CD4-positive, alpha-beta T cell (primary cell): ENCODE results near the gene TDG. TPM values are rescaled to one million over a fixed set of nuclear protein-coding genes. Genes with fewer than 3 reads are reported as not detected.

ENCODE experiments used
- ATAC-seq: fragments of 200-7000 bp; cut with Tn5 transposase; one replicate; pipeline ENCODE4 v1.10.0; 2022; ENCODE audit warnings: mild to moderate bottlenecking; ENCODE audit not compliant: poor library complexity
- CTCF ChIA-PET: fragments of 350-600 bp; sonication (Branson Sonifier 250); formaldehyde crosslinking; loops from one replicate; lab custom pipeline; 2021; ENCODE audit warnings: antibody characterized with exemption, inconsistent platforms; lab: Charles Lee
- POLR2A ChIA-PET: fragments of 350-600 bp; sonication (Branson Sonifier 250); formaldehyde crosslinking; loops from one replicate; lab custom pipeline; 2021; ENCODE audit warnings: antibody characterized with exemption, inconsistent platforms; lab: Charles Lee
- DNase-seq, 14 experiments: peaks; one replicate each; pipeline ENCODE4 v3.0.0-alpha.2; 2013 to 2020; ENCODE audit warnings: mixed read lengths in 2 of 14
- H3K27ac ChIP-seq, 2 donors: one replicate each; pipeline versions ENCODE4 v1.5.1 to v1.7.0; 2013; ENCODE audit warnings: low read length in 2 of 2, low read depth in 1 of 2, mild to moderate bottlenecking in 1 of 2
- H3K27me3 ChIP-seq, 2 experiments: 1 replicate in 1 of 2; 2 replicates in 1 of 2; pipeline versions ENCODE4 v1.6.1 to v1.7.0; 2013; ENCODE audit warnings: low read length in 2 of 2, control low read depth in 1 of 2, mild to moderate bottlenecking in 1 of 2, moderate library complexity in 1 of 2; ENCODE audit not compliant: insufficient read depth in 2 of 2, control insufficient read depth in 1 of 2
- H3K36me3 ChIP-seq: one replicate; pipeline ENCODE4 v1.6.1; 2013; ENCODE audit warnings: low read length, control low read depth; ENCODE audit not compliant: insufficient read depth
- H3K4me1 ChIP-seq: one replicate; pipeline ENCODE4 v1.6.1; 2013; ENCODE audit warnings: low read length, control low read depth; ENCODE audit not compliant: insufficient read depth
- H3K4me3 ChIP-seq: one replicate; pipeline ENCODE4 v1.5.1; 2013; ENCODE audit warnings: mild to moderate bottlenecking, low read length, moderate library complexity
- H3K9me3 ChIP-seq, 2 experiments: 1 replicate in 1 of 2; 2 replicates in 1 of 2; pipeline versions ENCODE4 v1.6.1 to v1.7.0; 2013; ENCODE audit warnings: low read length in 2 of 2, mild to moderate bottlenecking in 2 of 2, control low read depth in 1 of 2, moderate library complexity in 1 of 2; ENCODE audit not compliant: control insufficient read depth in 1 of 2, insufficient read depth in 1 of 2
- H3K27ac Mint-ChIP-seq: one replicate; pipeline ENCODE4 v1.8.0; 2020; ENCODE audit warnings: mixed read lengths
- H3K27me3 Mint-ChIP-seq: one replicate; pipeline ENCODE4 v1.8.0; 2021; ENCODE audit warnings: mixed read lengths
- H3K36me3 Mint-ChIP-seq: one replicate; pipeline ENCODE4 v1.8.0; 2021; ENCODE audit warnings: low read depth, mixed read lengths
- H3K4me1 Mint-ChIP-seq: one replicate; pipeline ENCODE4 v1.8.0; 2021; ENCODE audit warnings: low read depth, mixed read lengths
- H3K4me3 Mint-ChIP-seq: one replicate; pipeline ENCODE4 v1.8.0; 2020; ENCODE audit warnings: mild to moderate bottlenecking, mixed read lengths
- H3K9me3 Mint-ChIP-seq: one replicate; pipeline ENCODE4 v1.8.0; 2020; ENCODE audit warnings: mixed read lengths
- CTCF ChIP-seq: fragments of 200-600 bp; IDR thresholded peaks from one replicate; pipeline ENCODE4 v1.8.0; 2022; ENCODE audit warnings: antibody characterized with exemption, mild to moderate bottlenecking
- intact Hi-C, 2 experiments: fragments of 100-400 bp; cut with DNase I in 1 of 2; cut with micrococcal nuclease in 1 of 2; formaldehyde crosslinking; loops; one replicate each; pipeline versions ENCODE4 v1.15.1 to v1.9.0; 2023 to 2025; cut with DNase I, micrococcal nuclease
- total RNA-seq, 174 experiments: library from RNA in 2 of 174; stranded (reverse) in 2 of 174; gene quantifications; one replicate each; pipeline ENCODE4 v1.2.3 and lab custom pipeline; 2021 to 2026

The TDG gene
- total RNA-seq, 2 experiments from 2014 or later: 27.5 to 29.6 TPM

GRCh38 chr12:103994235-103994634 is 28.6 kb downstream of the TDG start:
- Mint-ChIP-seq H3K9me3 (no peaks in the 10 kb centered on the region), H3K27ac (no peak overlapping the region), H3K27me3 (peaks cover 4% of the 10 kb centered on the region), H3K4me3 (no peak overlapping the region), H3K4me1 (no peaks in the 10 kb centered on the region), H3K36me3 (peaks cover 9% of the 10 kb centered on the region)
- ChIA-PET CTCF (no interaction called here), POLR2A (no interaction called here)
- intact Hi-C loops: loop anchor here in 1 of 2 experiments (5.0 kb wide), 1 partner anchor 38 kb away; no protein-coding TSS in a partner anchor
- no peak for DNase-seq
- no peak for TF ChIP-seq CTCF
- Histone ChIP-seq H3K27ac (no peak overlapping the region), H3K4me3 (no peak overlapping the region), H3K4me1 (no peaks in the 10 kb centered on the region), H3K9me3 (no peaks in the 10 kb centered on the region), H3K27me3 (no peaks in the 10 kb centered on the region), H3K36me3 (peaks cover 8% of the 10 kb centered on the region)
- ATAC-seq: no peak

GRCh38 chr12:103996595-103996994 is 30.9 kb downstream of the TDG start:
- H3K4me1 Mint-ChIP-seq: no peaks in the 10 kb centered on the region
- POLR2A ChIA-PET: no interaction called here

GRCh38 chr12:103997286-103997900 is 31.7 kb downstream of the TDG start:
- Mint-ChIP-seq H3K9me3 (no peaks in the 10 kb centered on the region), H3K4me1 (no peaks in the 10 kb centered on the region), H3K27ac (no peak overlapping the region), H3K4me3 (no peak overlapping the region), H3K36me3 (no peaks in the 10 kb centered on the region), H3K27me3 (peaks cover 29% of the 10 kb centered on the region)
- Histone ChIP-seq H3K27ac (no peak overlapping the region), H3K4me3 (no peak overlapping the region), H3K27me3 (peaks cover 6 to 8% of the 10 kb centered on the region in 2 experiments), H3K36me3 (no peaks in the 10 kb centered on the region), H3K4me1 (no peaks in the 10 kb centered on the region), H3K9me3 (no peaks in the 10 kb centered on the region)
- no peak for TF ChIP-seq CTCF
- ATAC-seq (no peak), DNase-seq (no peak)
- ChIA-PET CTCF (interaction anchor here (1.3 kb wide), 1 partner anchor 10 kb away, joined by 5 read pairs; no protein-coding TSS in a partner anchor), POLR2A (no interaction called here)
- intact Hi-C loops: no loop called here

More at GRCh38 chr12:103996595-103996994, 30.9 kb downstream of the TDG start:
- Mint-ChIP-seq H3K4me3 (no peak overlapping the region), H3K9me3 (no peaks in the 10 kb centered on the region), H3K36me3 (no peaks in the 10 kb centered on the region), H3K27ac (no peak overlapping the region), H3K27me3 (peaks cover 23% of the 10 kb centered on the region)
- TF ChIP-seq CTCF: no peak
- H3K27me3 ChIP-seq: peaks cover 3 to 4% of the 10 kb centered on the region in 2 experiments
- intact Hi-C loops: no loop called here
- H3K4me1 ChIP-seq: no peaks in the 10 kb centered on the region
- no peaks in the 10 kb centered on the region for H3K36me3 ChIP-seq
- no peak overlapping the region for H3K4me3 ChIP-seq
- CTCF ChIA-PET: no interaction called here
- no peaks in the 10 kb centered on the region for H3K9me3 ChIP-seq
- DNase-seq (no peak), ATAC-seq (no peak)
- no peak overlapping the region for H3K27ac ChIP-seq
